GM21390 (cell line): ENCODE measurements around the gene DDA1.

Source experiments
- ATAC-seq: cut with Tn5 transposase; IDR thresholded peaks from one replicate; pipeline ENCODE4 v1.9.1; 2021; ENCODE audit not compliant: unreplicated experiment

The DDA1 gene

DNA sequence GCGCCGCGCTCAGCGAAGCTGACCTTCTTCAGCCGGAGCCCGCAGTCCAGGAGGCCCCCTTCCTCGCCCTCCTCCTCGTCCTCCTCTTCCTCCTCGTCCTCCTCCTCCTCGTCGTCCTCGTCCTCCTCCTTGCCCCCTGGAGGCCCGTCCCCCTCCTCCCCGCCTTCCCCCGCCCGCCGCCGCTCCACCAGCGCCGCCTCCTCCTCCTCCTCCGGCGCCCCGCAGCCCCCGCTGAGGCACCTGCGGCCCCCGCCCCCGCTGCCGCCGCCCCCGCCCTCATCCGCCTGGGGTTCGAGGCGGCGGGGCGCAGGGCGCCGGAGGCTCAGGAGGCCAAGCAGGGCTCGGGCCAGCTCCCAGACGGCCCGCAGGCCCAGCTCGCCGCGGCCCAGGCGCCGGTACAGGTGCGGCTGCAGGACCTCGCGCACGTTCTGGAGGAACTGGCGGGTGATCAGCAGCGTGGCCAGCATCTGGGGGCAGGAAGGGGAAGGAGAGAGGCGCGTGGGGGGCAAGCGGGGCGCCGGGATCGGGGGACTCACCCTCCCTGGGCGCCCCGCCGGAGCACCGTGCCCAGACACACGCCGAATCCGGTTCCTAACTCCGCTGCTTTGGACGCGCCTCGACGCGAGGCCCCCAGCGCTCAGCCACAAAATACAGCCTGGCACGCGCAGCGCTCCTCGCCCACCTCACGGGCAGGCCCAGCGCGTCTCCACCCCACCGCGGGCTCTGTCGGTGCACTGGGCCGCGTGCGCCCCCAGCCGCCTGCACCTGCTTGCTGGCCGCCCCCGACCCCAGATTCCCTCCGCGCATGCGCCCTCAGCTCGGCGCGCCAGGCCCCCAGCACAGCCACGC, 19.4 kb downstream of the DDA1 start:
- no peak for ATAC-seq

DNA sequence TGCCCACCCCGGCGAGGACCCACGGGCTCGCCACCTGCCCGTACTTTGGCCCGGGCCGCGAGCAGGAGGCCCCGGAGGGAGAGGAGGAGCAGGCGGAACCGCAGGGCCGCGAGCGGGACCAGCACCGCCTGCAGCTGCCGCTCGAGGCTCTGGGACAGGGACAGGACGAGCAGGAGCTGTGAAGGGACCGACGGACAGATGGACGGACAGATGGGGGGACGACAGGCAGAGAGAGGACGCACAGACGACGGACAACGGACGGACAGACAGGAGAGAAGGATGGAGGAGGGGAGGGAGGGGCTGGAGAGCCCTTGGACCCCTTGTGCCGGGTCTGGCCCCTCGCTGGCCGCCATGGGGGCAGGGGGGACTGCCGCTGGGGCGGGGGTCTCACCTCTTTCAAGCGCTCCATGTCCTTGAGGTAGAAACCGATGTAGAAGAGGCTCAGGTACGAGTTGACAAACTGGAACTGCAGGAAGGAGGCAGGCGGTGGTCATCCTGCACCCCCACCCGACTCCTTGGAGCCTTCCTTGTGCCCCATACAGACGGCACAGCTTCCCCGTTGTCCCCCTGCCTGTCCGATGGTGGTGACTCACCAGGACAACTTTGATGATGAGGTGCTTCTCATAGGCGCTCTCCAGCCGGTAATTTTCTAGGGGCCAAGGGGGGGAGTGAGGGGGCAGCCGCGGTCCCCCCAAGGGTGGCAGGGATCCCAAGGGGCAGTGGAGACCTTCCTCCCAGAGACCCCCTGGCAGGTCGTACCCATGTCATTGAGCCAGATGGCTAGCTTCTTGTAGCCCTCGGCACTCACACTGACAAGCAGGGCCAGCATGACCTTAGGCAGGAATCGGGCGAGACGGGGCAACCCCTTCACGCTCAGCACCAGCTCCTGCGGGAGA, 20.3 kb downstream of the DDA1 start:
- no peak for ATAC-seq

- no peak for ATAC-seq
Observed at GRCh38 chr19:17330262-17331044, 21.1 kb downstream of the DDA1 start.

DNA sequence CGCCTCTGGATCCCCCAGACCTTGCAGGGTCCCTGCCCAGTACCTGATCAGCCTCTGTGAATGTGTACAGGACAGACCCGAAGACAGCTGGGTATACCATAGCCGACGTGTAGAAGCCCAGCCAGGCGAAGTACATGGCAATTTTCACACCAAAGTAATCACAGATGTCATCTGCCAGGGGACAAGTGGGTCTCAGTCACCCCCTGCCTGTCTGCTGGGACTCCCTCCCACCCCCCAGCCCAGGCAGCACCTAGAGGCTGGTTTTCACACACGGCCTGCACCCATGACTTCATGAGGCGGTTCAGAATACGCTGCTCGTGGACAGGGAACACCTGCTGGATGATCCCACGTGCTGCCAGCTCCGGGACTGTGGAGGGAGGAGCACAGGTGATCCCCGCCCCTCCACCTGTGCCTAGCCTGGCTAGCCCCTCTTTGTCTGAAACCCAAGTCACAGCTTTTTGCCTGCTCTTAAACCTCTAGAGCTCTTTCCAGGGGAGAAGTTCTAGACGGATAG, 21.7 kb downstream of the DDA1 start:
- no peak for ATAC-seq

- no peak for ATAC-seq
Observed at GRCh38 chr19:17332360-17332676, 23.0 kb downstream of the DDA1 start.

- ATAC-seq, result no peak
Observed at GRCh38 chr19:17332677-17333581, 23.6 kb downstream of the DDA1 start.

DNA sequence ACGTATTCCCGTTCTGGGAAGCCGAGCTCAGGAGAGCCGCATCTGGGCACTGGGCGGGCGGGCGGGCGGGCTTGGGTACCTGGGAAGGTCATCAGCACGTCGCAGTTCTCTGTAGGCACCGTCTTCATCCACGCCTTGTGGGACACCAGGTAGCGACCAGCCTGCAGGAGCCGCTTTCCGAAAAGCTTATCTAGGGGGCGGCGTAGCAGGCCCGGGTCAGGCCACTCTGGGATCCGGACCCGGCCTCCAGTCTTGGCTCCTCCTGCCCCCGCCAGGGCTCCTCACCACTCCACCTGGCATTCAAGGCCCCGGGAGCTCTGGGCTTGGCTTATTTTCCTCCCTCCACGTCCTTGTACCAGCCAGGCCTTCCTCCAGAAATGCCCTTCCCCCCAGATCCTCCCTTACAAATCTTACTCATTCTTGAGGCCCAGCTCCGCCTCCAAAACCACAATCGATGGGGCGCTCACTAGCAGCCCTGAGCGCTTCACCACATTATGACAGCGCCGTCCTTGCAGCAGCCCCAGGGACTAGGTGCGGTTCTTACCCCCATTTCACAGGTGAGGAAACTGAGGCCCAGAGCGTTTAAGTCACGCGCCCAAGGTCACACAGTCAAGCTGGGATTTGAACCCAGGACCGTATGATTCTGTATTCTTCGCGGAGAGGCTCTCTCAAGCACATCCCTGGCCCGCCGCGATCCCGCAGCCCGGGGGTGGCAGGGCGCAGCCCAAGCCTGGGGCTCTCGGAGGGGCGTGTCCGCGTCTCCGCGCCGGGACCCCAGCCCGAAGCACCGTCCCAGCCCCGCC, 24.4 kb downstream of the DDA1 start:
- ATAC-seq, result no peak

- peak; percentile 43 for ATAC-seq
Observed at GRCh38 chr19:17334414-17335409, 25.3 kb downstream of the DDA1 start, which contains the start of gene ANO8. TSS of gene ANO8 (minus strand) at chr19:17334855. CDS start at chr19:17334670, 185 bp downstream.

GRCh38 chr19:17335575-17335974, 26.2 kb downstream of the DDA1 start:
- no peak for ATAC-seq

- ATAC-seq, result peak; percentile 76
Observed at GRCh38 chr19:17336872-17337674, 27.7 kb downstream of the DDA1 start, which contains the start of gene GTPBP3. TSS of gene GTPBP3 (plus strand) at chr19:17337553. CDS start at chr19:17337612, 59 bp downstream.

GRCh38 chr19:17337675-17338432, 28.5 kb downstream of the DDA1 start:
- ATAC-seq, result no peak

GRCh38 chr19:17338433-17339078, 29.2 kb downstream of the DDA1 start:
- ATAC-seq, result no peak

DNA sequence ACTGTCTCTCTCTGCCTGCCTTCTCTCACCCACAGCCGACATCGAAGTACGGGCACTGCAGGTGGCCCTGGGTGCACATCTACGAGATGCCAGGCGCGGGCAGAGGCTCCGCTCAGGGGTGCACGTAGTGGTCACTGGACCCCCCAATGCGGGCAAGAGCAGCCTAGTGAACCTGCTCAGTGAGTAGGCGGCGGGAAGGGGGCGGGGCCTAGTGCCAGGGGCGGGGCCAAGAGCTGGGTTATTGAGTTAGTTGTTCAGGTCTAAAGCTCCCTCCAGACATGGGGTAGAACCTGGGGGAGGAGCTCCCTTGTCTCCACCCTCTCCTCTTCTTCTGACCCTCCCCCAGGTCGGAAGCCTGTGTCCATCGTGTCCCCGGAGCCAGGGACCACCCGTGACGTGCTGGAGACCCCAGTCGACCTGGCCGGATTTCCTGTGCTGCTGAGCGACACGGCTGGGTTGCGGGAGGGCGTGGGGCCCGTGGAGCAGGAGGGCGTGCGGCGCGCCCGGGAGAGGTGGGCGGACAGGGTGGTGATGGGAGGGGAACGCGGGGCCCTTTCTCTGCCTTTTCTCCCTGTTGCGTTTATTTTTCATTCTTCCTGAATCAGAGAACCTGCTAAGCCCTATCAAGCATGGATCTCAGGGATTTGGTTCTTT, 29.9 kb downstream of the DDA1 start:
- no peak for ATAC-seq

GRCh38 chr19:17340302-17340870, 31.0 kb downstream of the DDA1 start:
- ATAC-seq, result no peak

DNA sequence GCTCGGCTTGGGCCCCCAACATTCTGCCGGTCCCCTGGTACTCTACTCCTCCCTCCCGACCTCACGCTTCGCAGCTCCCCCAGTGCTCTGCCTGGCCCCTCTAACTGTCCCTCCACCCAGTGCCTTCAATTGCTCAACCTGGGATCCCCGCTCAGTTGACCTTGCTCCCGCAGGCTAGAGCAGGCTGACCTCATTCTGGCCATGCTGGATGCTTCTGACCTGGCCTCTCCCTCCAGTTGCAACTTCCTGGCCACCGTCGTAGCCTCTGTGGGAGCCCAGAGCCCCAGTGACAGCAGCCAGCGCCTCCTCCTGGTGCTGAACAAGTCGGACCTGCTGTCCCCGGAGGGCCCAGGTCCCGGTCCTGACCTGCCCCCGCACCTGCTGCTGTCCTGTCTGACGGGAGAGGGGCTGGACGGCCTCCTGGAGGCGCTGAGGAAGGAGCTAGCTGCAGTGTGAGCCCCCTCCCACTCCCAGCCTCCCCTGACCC, 31.6 kb downstream of the DDA1 start:
- no peak for ATAC-seq
